Measurements from ENCODE around the gene STK17B.

Gene STK17B

GRCh38 chr2:196166876-196167275 lies 4.5 kb downstream of the STK17B start:
- H2BK5ac ChIP-seq (ENCODE audit: low read depth, low read length, poor library complexity, severe bottlenecking), result no peak overlapping the region
- no peaks in the 10 kb centered on the region for H3K79me1 ChIP-seq (replicated peaks; ENCODE audit: low read length, poor library complexity, severe bottlenecking)
- H3K18ac ChIP-seq (ENCODE audit: low read depth in 1 of 2, low read length in 2 of 2), result no peak overlapping the region
- H2BK120ac ChIP-seq (ENCODE audit: low read depth, low read length), result no peak overlapping the region
- H3K27me3 ChIP-seq (ENCODE audit: control insufficient read depth in 1 of 2, insufficient read depth in 1 of 2, low read length in 2 of 2), result no peaks in the 10 kb centered on the region
- no peak overlapping the region for H4K91ac ChIP-seq (ENCODE audit: low read length)
- H3K27ac ChIP-seq (ENCODE audit: low read length, poor library complexity, severe bottlenecking), result peak overlapping the region; percentile 84
- peak overlapping the region in 1 of 2 experiments; percentile 2 for H3K4ac ChIP-seq (ENCODE audit: low read depth in 1 of 2, low read length in 2 of 2)
- H3K9ac ChIP-seq (ENCODE audit: low read length), result peak overlapping the region; percentile 2
- H4K8ac ChIP-seq (ENCODE audit: low read length), result no peak overlapping the region
- peaks cover under 1% of the 10 kb centered on the region for H3K4me1 ChIP-seq (ENCODE audit: control insufficient read depth, insufficient read depth, low read depth, low read length)
- H2AFZ ChIP-seq (ENCODE audit: low read depth, low read length), result no peak overlapping the region
- WGBS, result 49% methylated on average over 1 of the region's 1 CpG
- H3K9me3 ChIP-seq (ENCODE audit: control insufficient read depth, low read length), result no peaks in the 10 kb centered on the region
- peak; percentile 60 for DNase-seq
- H2AK5ac ChIP-seq (ENCODE audit: low read length, severe bottlenecking), result no peak overlapping the region
- no peak overlapping the region for H3K4me3 ChIP-seq (ENCODE audit: insufficient read depth in 1 of 2, low read depth in 1 of 2, low read length in 2 of 2)
- peak overlapping the region in 1 of 2 experiments; percentile 40 for H3K14ac ChIP-seq (ENCODE audit: low read length in 2 of 2)
- H3K4me2 ChIP-seq (ENCODE audit: low read length, poor library complexity, severe bottlenecking), result no peak overlapping the region
- H2BK12ac ChIP-seq (ENCODE audit: low read length in 2 of 2), result no peak overlapping the region
- H2BK15ac ChIP-seq (ENCODE audit: low read depth, poor library complexity, severe bottlenecking), result no peak overlapping the region
- peaks cover 5 to 13% of the 10 kb centered on the region in 2 experiments for H3K36me3 ChIP-seq (ENCODE audit: control insufficient read depth in 1 of 2, insufficient read depth in 2 of 2, low read depth in 1 of 2, low read length in 2 of 2)
- no peak overlapping the region for H3K23ac ChIP-seq (ENCODE audit: low read length in 2 of 2)

DNA sequence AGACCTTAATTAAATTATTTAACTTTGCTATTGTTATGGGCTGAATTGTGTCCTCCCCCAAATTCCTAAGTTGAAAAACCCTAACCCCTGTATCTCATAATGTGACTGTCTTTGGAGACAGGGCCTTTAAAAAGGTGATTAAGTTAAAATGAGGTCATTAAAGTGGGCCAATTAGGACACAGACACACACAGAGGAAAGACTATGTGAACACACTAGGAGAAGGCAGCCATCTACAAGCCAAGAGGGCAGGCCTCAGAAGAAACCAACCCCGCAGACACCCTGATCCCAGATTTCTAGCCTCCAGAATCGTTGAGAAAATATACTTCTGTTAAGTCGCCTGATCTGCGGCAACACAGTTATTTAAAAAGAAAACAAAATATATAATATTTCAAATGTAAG lies 6.4 kb downstream of the STK17B start:
- Histone ChIP-seq H3K4me2 (ENCODE audit: low read length, poor library complexity, severe bottlenecking) (no peak overlapping the region), H3K4me3 (ENCODE audit: insufficient read depth in 1 of 2, low read depth in 1 of 2, low read length in 2 of 2) (no peak overlapping the region), H3K23ac (ENCODE audit: low read length in 2 of 2) (no peak overlapping the region), H3K9me3 (ENCODE audit: control insufficient read depth, low read length) (no peaks in the 10 kb centered on the region), H3K27me3 (ENCODE audit: control insufficient read depth in 1 of 2, insufficient read depth in 1 of 2, low read length in 2 of 2) (no peaks in the 10 kb centered on the region), H4K91ac (ENCODE audit: low read length) (no peak overlapping the region), H3K36me3 (ENCODE audit: control insufficient read depth in 1 of 2, insufficient read depth in 2 of 2, low read depth in 1 of 2, low read length in 2 of 2) (peaks cover 5 to 17% of the 10 kb centered on the region in 2 experiments), H4K8ac (ENCODE audit: low read length) (no peak overlapping the region), H3K9ac (ENCODE audit: low read length) (no peak overlapping the region), H2AK5ac (ENCODE audit: low read length, severe bottlenecking) (no peak overlapping the region), H2BK15ac (ENCODE audit: low read depth, poor library complexity, severe bottlenecking) (no peak overlapping the region), H2BK120ac (ENCODE audit: low read depth, low read length) (no peak overlapping the region), H2BK5ac (ENCODE audit: low read depth, low read length, poor library complexity, severe bottlenecking) (no peak overlapping the region), H3K79me1 (replicated peaks; ENCODE audit: low read length, poor library complexity, severe bottlenecking) (peaks cover 2% of the 10 kb centered on the region), H3K27ac (ENCODE audit: low read length, poor library complexity, severe bottlenecking) (no peak overlapping the region), H3K14ac (ENCODE audit: low read length in 2 of 2) (no peak overlapping the region), H3K4me1 (ENCODE audit: control insufficient read depth, insufficient read depth, low read depth, low read length) (no peaks in the 10 kb centered on the region), H3K18ac (ENCODE audit: low read depth in 1 of 2, low read length in 2 of 2) (no peak overlapping the region), H2BK12ac (ENCODE audit: low read length in 2 of 2) (no peak overlapping the region), H3K4ac (ENCODE audit: low read depth in 1 of 2, low read length in 2 of 2) (no peak overlapping the region), H2AFZ (ENCODE audit: low read depth, low read length) (no peak overlapping the region)
- WGBS, result 100% methylated on average over 1 of the region's 4 CpGs
- no peak for DNase-seq

GRCh38 chr2:196163285-196163684 lies 8.1 kb downstream of the STK17B start:
- Histone ChIP-seq H2BK15ac (ENCODE audit: low read depth, poor library complexity, severe bottlenecking) (no peak overlapping the region), H3K14ac (ENCODE audit: low read length in 2 of 2) (no peak overlapping the region), H3K27me3 (ENCODE audit: control insufficient read depth in 1 of 2, insufficient read depth in 1 of 2, low read length in 2 of 2) (no peaks in the 10 kb centered on the region), H2AFZ (ENCODE audit: low read depth, low read length) (no peak overlapping the region), H3K27ac (ENCODE audit: low read length, poor library complexity, severe bottlenecking) (no peak overlapping the region), H3K79me1 (replicated peaks; ENCODE audit: low read length, poor library complexity, severe bottlenecking) (peaks cover 7% of the 10 kb centered on the region), H3K4ac (ENCODE audit: low read depth in 1 of 2, low read length in 2 of 2) (no peak overlapping the region), H3K4me2 (ENCODE audit: low read length, poor library complexity, severe bottlenecking) (no peak overlapping the region), H2BK5ac (ENCODE audit: low read depth, low read length, poor library complexity, severe bottlenecking) (no peak overlapping the region), H2AK5ac (ENCODE audit: low read length, severe bottlenecking) (no peak overlapping the region), H3K9me3 (ENCODE audit: control insufficient read depth, low read length) (no peaks in the 10 kb centered on the region), H2BK120ac (ENCODE audit: low read depth, low read length) (no peak overlapping the region), H4K8ac (ENCODE audit: low read length) (no peak overlapping the region), H4K91ac (ENCODE audit: low read length) (no peak overlapping the region), H3K4me1 (ENCODE audit: control insufficient read depth, insufficient read depth, low read depth, low read length) (peaks cover 2% of the 10 kb centered on the region), H3K4me3 (ENCODE audit: insufficient read depth in 1 of 2, low read depth in 1 of 2, low read length in 2 of 2) (no peak overlapping the region), H3K18ac (ENCODE audit: low read depth in 1 of 2, low read length in 2 of 2) (no peak overlapping the region), H3K36me3 (ENCODE audit: control insufficient read depth in 1 of 2, insufficient read depth in 2 of 2, low read depth in 1 of 2, low read length in 2 of 2) (peaks cover 5 to 22% of the 10 kb centered on the region in 2 experiments), H3K23ac (ENCODE audit: low read length in 2 of 2) (no peak overlapping the region), H3K9ac (ENCODE audit: low read length) (no peak overlapping the region), H2BK12ac (ENCODE audit: low read length in 2 of 2) (no peak overlapping the region)
- DNase-seq, result no peak
- no CpG with 5 or more reads among the region's 4 CpGs for WGBS

DNA sequence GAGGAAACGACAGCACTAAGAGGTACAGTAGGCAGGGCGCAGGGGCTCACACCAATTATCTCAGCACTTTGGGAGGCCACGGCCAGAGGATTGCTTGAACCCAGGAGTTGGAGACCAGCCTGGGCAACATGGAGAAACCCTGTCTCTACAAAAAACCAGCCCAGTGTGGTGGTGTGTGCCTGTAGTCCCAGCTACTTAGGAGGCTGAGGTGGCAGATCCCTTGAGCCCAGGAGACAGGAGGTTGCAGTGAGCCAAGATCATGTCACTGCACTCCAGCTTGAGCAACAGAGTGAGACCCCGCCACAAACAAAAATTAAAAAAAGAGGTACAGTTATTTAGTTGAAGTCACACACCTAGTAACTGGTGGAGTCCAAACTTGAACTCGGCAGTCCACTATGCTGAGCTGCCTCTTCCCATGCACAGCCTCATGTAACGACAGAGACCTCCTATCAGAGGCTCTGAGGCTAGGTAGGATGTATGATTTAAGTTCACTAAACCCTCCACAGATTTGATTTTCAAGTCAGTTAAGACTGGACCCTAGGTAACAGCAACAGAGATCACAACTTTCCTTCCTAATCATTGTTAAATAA lies 8.7 kb downstream of the STK17B start:
- H3K9ac ChIP-seq (ENCODE audit: low read length), result no peak overlapping the region
- H3K9me3 ChIP-seq (ENCODE audit: control insufficient read depth, low read length), result no peaks in the 10 kb centered on the region
- no peak for DNase-seq
- peaks cover 7% of the 10 kb centered on the region for H3K79me1 ChIP-seq (replicated peaks; ENCODE audit: low read length, poor library complexity, severe bottlenecking)
- H4K8ac ChIP-seq (ENCODE audit: low read length), result no peak overlapping the region
- peak overlapping the region in 1 of 2 experiments; percentile 61 for H3K18ac ChIP-seq (ENCODE audit: low read depth in 1 of 2, low read length in 2 of 2)
- no peak overlapping the region for H3K4me2 ChIP-seq (ENCODE audit: low read length, poor library complexity, severe bottlenecking)
- H3K36me3 ChIP-seq (ENCODE audit: control insufficient read depth in 1 of 2, insufficient read depth in 2 of 2, low read depth in 1 of 2, low read length in 2 of 2), result peaks cover 5 to 22% of the 10 kb centered on the region in 2 experiments
- peaks cover 2% of the 10 kb centered on the region for H3K4me1 ChIP-seq (ENCODE audit: control insufficient read depth, insufficient read depth, low read depth, low read length)
- no peak overlapping the region for H3K27ac ChIP-seq (ENCODE audit: low read length, poor library complexity, severe bottlenecking)
- H2BK120ac ChIP-seq (ENCODE audit: low read depth, low read length), result no peak overlapping the region
- WGBS, result 100% methylated on average over 5 of the region's 6 CpGs
- H2AFZ ChIP-seq (ENCODE audit: low read depth, low read length), result no peak overlapping the region
- no peaks in the 10 kb centered on the region for H3K27me3 ChIP-seq (ENCODE audit: control insufficient read depth in 1 of 2, insufficient read depth in 1 of 2, low read length in 2 of 2)
- H3K14ac ChIP-seq (ENCODE audit: low read length in 2 of 2), result no peak overlapping the region
- no peak overlapping the region for H2AK5ac ChIP-seq (ENCODE audit: low read length, severe bottlenecking)
- H3K4me3 ChIP-seq (ENCODE audit: insufficient read depth in 1 of 2, low read depth in 1 of 2, low read length in 2 of 2), result no peak overlapping the region
- H4K91ac ChIP-seq (ENCODE audit: low read length), result no peak overlapping the region
- no peak overlapping the region for H2BK12ac ChIP-seq (ENCODE audit: low read length in 2 of 2)
- no peak overlapping the region for H2BK5ac ChIP-seq (ENCODE audit: low read depth, low read length, poor library complexity, severe bottlenecking)
- H3K23ac ChIP-seq (ENCODE audit: low read length in 2 of 2), result no peak overlapping the region
- H2BK15ac ChIP-seq (ENCODE audit: low read depth, poor library complexity, severe bottlenecking), result no peak overlapping the region
- no peak overlapping the region for H3K4ac ChIP-seq (ENCODE audit: low read depth in 1 of 2, low read length in 2 of 2)

All from mesenchymal stem cell (in vitro differentiated cells and primary cell).